ENCODE data around the gene RASL10A. TPM values are rescaled to one million over a fixed set of nuclear protein-coding genes. Genes with fewer than 3 reads are reported as not detected.

The RASL10A gene
- total and polyA plus RNA-seq, 2 donors (not counting 1 experiment from before 2014, with no cell fraction given) = not detected

DNA sequence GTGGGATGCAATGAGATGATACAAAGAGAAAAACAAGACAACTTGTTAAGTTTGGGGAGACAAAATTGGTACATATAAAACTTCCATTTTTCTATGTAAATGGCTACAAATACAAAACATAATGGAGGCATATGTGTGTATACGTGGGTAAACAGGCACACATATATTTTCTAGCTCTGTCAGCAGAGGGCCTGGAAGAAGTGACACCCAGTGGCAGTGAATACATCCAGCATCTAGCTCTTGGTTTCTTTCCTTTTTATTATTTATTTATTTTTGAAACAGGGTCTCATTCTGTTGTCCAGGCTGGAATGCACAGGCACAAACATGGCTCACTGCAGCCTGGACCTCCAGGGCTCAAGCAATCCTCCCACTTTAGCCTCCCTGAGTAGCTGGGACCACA lies 5.0 kb upstream of the RASL10A start:
- Histone ChIP-seq H3K9ac (ENCODE audit: insufficient read depth, low read length) (no peak overlapping the region), H3K4me2 (ENCODE audit: extremely low read depth, insufficient read depth, low read length) (no peak overlapping the region), H3K36me3 (ENCODE audit: control insufficient read depth, insufficient read depth, low read length) (no peaks in the 10 kb centered on the region), H4K20me1 (ENCODE audit: control insufficient read depth, extremely low read depth, insufficient read depth, low read length) (no peaks in the 10 kb centered on the region), H3K27ac (ENCODE audit: insufficient read depth, low read length) (no peak overlapping the region), H3K9me3 (ENCODE audit: control insufficient read depth, insufficient read depth, low read depth, low read length) (no peaks in the 10 kb centered on the region), H3K79me2 (ENCODE audit: control insufficient read depth, insufficient read depth, low read length) (no peaks in the 10 kb centered on the region), H3K27me3 (ENCODE audit: control insufficient read depth, insufficient read depth, low read length) (peaks cover 14% of the 10 kb centered on the region), H3K4me1 (ENCODE audit: control insufficient read depth, extremely low read depth, insufficient read depth, low read length) (no peaks in the 10 kb centered on the region), H2AFZ (ENCODE audit: low read length) (no peak overlapping the region), H3K4me3 (replicated peaks in 1 of 4; ENCODE audit: control extremely low read depth in 1 of 4, insufficient read depth in 1 of 4, low read depth in 3 of 4, low read length in 4 of 4) (no peak overlapping the region)
- TF ChIP-seq, protein P1, sequence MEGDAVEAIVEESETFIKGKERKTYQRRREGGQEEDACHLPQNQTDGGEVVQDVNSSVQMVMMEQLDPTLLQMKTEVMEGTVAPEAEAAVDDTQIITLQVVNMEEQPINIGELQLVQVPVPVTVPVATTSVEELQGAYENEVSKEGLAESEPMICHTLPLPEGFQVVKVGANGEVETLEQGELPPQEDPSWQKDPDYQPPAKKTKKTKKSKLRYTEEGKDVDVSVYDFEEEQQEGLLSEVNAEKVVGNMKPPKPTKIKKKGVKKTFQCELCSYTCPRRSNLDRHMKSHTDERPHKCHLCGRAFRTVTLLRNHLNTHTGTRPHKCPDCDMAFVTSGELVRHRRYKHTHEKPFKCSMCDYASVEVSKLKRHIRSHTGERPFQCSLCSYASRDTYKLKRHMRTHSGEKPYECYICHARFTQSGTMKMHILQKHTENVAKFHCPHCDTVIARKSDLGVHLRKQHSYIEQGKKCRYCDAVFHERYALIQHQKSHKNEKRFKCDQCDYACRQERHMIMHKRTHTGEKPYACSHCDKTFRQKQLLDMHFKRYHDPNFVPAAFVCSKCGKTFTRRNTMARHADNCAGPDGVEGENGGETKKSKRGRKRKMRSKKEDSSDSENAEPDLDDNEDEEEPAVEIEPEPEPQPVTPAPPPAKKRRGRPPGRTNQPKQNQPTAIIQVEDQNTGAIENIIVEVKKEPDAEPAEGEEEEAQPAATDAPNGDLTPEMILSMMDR (conservative IDR thresholded peaks at IDR 0.05 in 1 of 2, IDR thresholded peaks at IDR 0.05 in 1 of 2; ENCODE audit: low read depth in 1 of 2, low read length in 2 of 2) = peak in 1 of 2 donors; percentile 18
- no peak for TF ChIP-seq EZH2 (IDR thresholded peaks at IDR 0.05; ENCODE audit: low read length, missing control alignments)
- DNase-seq (ENCODE audit: low read depth in 2 of 2) = no peak

GRCh38 chr22:29319072-29319471 lies 3.6 kb upstream of the RASL10A start:
- Histone ChIP-seq H2AFZ (ENCODE audit: low read length) (no peak overlapping the region), H3K79me2 (ENCODE audit: control insufficient read depth, insufficient read depth, low read length) (no peaks in the 10 kb centered on the region), H4K20me1 (ENCODE audit: control insufficient read depth, extremely low read depth, insufficient read depth, low read length) (no peaks in the 10 kb centered on the region), H3K9me3 (ENCODE audit: control insufficient read depth, insufficient read depth, low read depth, low read length) (no peaks in the 10 kb centered on the region), H3K36me3 (ENCODE audit: control insufficient read depth, insufficient read depth, low read length) (no peaks in the 10 kb centered on the region), H3K4me2 (ENCODE audit: extremely low read depth, insufficient read depth, low read length) (no peak overlapping the region), H3K9ac (ENCODE audit: insufficient read depth, low read length) (no peak overlapping the region), H3K4me3 (replicated peaks in 1 of 4; ENCODE audit: control extremely low read depth in 1 of 4, insufficient read depth in 1 of 4, low read depth in 3 of 4, low read length in 4 of 4) (no peak overlapping the region), H3K27ac (ENCODE audit: insufficient read depth, low read length) (no peak overlapping the region), H3K4me1 (ENCODE audit: control insufficient read depth, extremely low read depth, insufficient read depth, low read length) (no peaks in the 10 kb centered on the region), H3K27me3 (ENCODE audit: control insufficient read depth, insufficient read depth, low read length) (peaks cover 29% of the 10 kb centered on the region)
- DNase-seq (ENCODE audit: low read depth in 2 of 2) = no peak
- TF ChIP-seq, protein P1 (conservative IDR thresholded peaks at IDR 0.05 in 1 of 2, IDR thresholded peaks at IDR 0.05 in 1 of 2; ENCODE audit: low read depth in 1 of 2, low read length in 2 of 2) = no peak
- no peak for TF ChIP-seq EZH2 (IDR thresholded peaks at IDR 0.05; ENCODE audit: low read length, missing control alignments)

GRCh38 chr22:29317827-29318454 lies 2.4 kb upstream of the RASL10A start:
- no peak overlapping the region for H3K27ac ChIP-seq (ENCODE audit: insufficient read depth, low read length)
- no peaks in the 10 kb centered on the region for H3K36me3 ChIP-seq (ENCODE audit: control insufficient read depth, insufficient read depth, low read length)
- DNase-seq (ENCODE audit: low read depth in 2 of 2) = no peak
- H4K20me1 ChIP-seq (ENCODE audit: control insufficient read depth, extremely low read depth, insufficient read depth, low read length) = no peaks in the 10 kb centered on the region
- H3K4me3 ChIP-seq (replicated peaks in 1 of 4; ENCODE audit: control extremely low read depth in 1 of 4, insufficient read depth in 1 of 4, low read depth in 3 of 4, low read length in 4 of 4) = no peak overlapping the region
- no peak for TF ChIP-seq EZH2 (IDR thresholded peaks at IDR 0.05; ENCODE audit: low read length, missing control alignments)
- TF ChIP-seq, protein P1 (conservative IDR thresholded peaks at IDR 0.05 in 1 of 2, IDR thresholded peaks at IDR 0.05 in 1 of 2; ENCODE audit: low read depth in 1 of 2, low read length in 2 of 2) = no peak
- no peak overlapping the region for H2AFZ ChIP-seq (ENCODE audit: low read length)
- H3K9me3 ChIP-seq (ENCODE audit: control insufficient read depth, insufficient read depth, low read depth, low read length) = no peaks in the 10 kb centered on the region
- no peak overlapping the region for H3K9ac ChIP-seq (ENCODE audit: insufficient read depth, low read length)
- H3K4me1 ChIP-seq (ENCODE audit: control insufficient read depth, extremely low read depth, insufficient read depth, low read length) = no peaks in the 10 kb centered on the region
- H3K4me2 ChIP-seq (ENCODE audit: extremely low read depth, insufficient read depth, low read length) = no peak overlapping the region
- no peaks in the 10 kb centered on the region for H3K79me2 ChIP-seq (ENCODE audit: control insufficient read depth, insufficient read depth, low read length)
- peaks cover 34% of the 10 kb centered on the region for H3K27me3 ChIP-seq (ENCODE audit: control insufficient read depth, insufficient read depth, low read length)

Data from fibroblast of lung (primary cell).